Measurements from ENCODE around the gene RALGPS1.

RALGPS1 gene

DNA sequence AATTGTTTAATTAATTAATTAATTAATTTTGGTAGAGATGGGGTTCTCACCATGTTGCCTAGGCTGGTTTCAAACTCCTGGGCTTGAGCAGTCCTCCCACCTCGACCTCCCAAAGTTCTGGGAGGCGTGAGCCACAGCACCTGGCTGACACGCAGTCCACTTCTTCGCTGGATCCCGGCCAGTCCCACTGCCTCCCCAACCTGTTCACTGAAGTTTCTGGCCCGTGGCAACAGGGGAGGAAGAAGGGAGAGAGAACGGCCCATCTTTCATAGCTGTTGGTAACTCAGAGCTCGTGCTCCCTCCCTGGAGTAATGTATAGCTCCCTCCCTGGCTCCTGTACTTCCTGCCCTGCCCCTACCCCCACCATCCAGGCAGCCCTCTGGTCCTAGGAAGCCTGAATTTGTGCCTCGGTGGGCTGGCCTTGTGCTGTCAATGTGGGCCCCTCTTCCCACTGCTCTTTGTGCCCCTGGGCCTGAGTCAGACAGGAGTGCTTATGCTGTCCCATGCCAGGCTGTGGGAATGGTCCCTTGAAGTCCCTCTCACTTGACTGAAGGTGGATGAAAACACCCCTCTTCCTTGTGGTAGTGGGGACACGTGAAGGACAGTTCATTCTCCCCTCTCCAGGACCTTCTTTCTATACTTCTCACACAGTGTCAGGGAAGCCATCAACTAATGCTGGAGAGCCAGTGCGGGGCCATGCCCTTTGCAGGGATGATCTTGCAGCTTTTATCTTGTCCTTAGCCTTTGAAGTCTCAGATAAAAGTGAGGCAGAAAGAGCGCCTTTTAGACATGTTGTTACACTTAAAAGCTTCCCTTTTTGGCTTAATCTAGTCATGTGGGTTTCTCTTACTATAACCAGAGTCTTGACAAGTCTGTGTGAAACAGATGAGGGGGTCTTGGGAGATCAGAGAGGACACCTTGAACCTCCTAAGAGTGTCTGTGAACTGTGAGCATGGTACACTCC, 169.8 kb downstream of the RALGPS1 start:
- DNase-seq (ENCODE audit: extremely low read depth, low read depth): no peak
- TF ChIP-seq CTCF (IDR thresholded peaks at IDR 0.05; ENCODE audit: low read depth, low read length, missing control alignments): no peak
- H3K4me3 ChIP-seq (replicated peaks; ENCODE audit: low read depth, low read length): no peak overlapping the region

- no peak for DNase-seq (ENCODE audit: extremely low read depth, low read depth)
- no peak for TF ChIP-seq CTCF (IDR thresholded peaks at IDR 0.05; ENCODE audit: low read depth, low read length, missing control alignments)
- H3K4me3 ChIP-seq (replicated peaks; ENCODE audit: low read depth, low read length): no peak overlapping the region
These were observed 170.6 kb downstream of the RALGPS1 start for GRCh38 chr9:127085186-127085585.

DNA sequence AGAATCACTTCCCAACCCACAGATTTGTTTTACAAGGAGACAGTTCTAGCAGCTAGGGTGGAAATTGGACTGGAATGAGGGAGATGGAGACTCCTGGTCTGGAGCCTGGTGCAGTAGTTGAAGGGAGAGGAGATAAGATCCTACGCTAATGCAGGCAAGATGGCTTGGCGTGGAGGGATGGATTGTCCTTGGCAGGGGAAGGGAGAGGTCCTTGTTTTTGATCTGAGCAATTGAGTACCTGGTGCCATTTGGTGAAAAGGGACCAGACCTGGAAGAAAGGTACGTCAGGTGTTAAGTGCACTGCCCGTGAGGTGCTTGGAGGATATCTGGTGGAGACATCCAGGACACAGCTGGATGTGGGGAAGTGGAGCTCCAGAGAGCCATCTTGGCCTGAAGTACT, 172.2 kb downstream of the RALGPS1 start:
- no peak for DNase-seq (ENCODE audit: extremely low read depth, low read depth)
- no peak overlapping the region for H3K4me3 ChIP-seq (replicated peaks; ENCODE audit: low read depth, low read length)
- no peak for TF ChIP-seq CTCF (IDR thresholded peaks at IDR 0.05; ENCODE audit: low read depth, low read length, missing control alignments)

DNA sequence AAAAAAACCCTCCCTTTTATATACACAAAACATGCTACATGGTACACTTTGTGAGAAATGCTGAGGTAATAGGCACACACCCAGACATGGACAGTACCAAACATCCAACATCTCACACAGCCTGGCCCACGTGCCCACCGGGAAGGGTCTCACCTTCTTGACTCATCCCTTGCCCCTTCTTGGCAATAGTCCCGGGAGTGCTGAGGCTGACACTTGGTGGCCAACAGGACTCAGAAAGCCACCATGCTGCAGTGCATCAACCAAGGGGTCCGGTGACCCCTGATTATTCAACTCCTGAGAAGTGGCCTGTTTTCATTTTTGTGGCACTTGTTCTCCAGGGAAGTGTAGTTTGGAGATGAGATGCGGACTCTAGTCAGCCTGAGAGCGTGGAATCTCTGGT, 172.8 kb downstream of the RALGPS1 start:
- no peak for DNase-seq (ENCODE audit: extremely low read depth, low read depth)
- no peak for TF ChIP-seq CTCF (IDR thresholded peaks at IDR 0.05; ENCODE audit: low read depth, low read length, missing control alignments)

DNA sequence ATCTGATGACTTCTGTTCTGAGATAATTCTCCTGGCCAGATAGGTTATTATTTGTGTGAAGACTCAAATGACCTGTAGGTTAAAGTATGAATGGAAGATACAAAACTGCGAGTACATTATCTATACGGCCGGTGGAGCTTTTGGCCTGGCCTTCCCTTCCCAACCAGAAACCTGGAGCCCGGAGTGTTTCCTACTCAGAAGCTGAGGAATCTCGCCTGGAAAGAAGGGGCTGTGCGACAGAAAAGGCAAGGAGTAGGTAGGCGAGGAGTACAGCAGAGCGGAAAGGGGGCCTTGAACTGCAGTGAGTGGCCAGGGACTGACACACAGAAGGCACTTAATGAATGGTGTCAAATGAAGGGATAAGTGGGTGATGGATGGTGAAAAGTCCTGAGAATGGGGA, 173.3 kb downstream of the RALGPS1 start:
- no peak for DNase-seq (ENCODE audit: extremely low read depth, low read depth)
- TF ChIP-seq CTCF (IDR thresholded peaks at IDR 0.05; ENCODE audit: low read depth, low read length, missing control alignments): no peak
- H3K4me3 ChIP-seq (replicated peaks; ENCODE audit: low read depth, low read length): no peak overlapping the region

More for the DNA sequence above, 172.8 kb downstream of the RALGPS1 start:
- no peak overlapping the region for H3K4me3 ChIP-seq (replicated peaks; ENCODE audit: low read depth, low read length)

GRCh38 chr9:127088724-127089615, 174.4 kb downstream of the RALGPS1 start:
- H3K4me3 ChIP-seq (replicated peaks; ENCODE audit: low read depth, low read length): no peak overlapping the region
- DNase-seq (ENCODE audit: extremely low read depth, low read depth): no peak
- no peak for TF ChIP-seq CTCF (IDR thresholded peaks at IDR 0.05; ENCODE audit: low read depth, low read length, missing control alignments)
